ENCODE measurements around the gene AMPH. TPM values are rescaled to one million over a fixed set of nuclear protein-coding genes. Genes with fewer than 3 reads are reported as not detected.
"Not testable (repeated sequence)": the region's sequence is repeated elsewhere in the genome, so short reads cannot be mapped to it uniquely, and the experiment has no call there.

AMPH gene
- total RNA-seq, 1 donor from 2014 or later = 9.4 TPM

- no peak overlapping the region for H3K27ac ChIP-seq (ENCODE audit: low read depth, low read length)
- no peaks in the 10 kb centered on the region for H3K27me3 ChIP-seq (ENCODE audit: control insufficient read depth in 3 of 3, insufficient read depth in 3 of 3, low read length in 3 of 3)
- H3K4me1 ChIP-seq (ENCODE audit: control insufficient read depth in 3 of 3, insufficient read depth in 3 of 3, low read length in 3 of 3) = no peaks in the 10 kb centered on the region
- no peak overlapping the region for H3K9ac ChIP-seq (ENCODE audit: low read depth in 1 of 3, low read length in 3 of 3)
- H3K9me3 ChIP-seq (ENCODE audit: control insufficient read depth in 3 of 3, low read length in 3 of 3) = no peaks in the 10 kb centered on the region
- no peak overlapping the region for H3K4me3 ChIP-seq (ENCODE audit: low read length in 3 of 3)
- H3K36me3 ChIP-seq (ENCODE audit: control insufficient read depth in 3 of 3, insufficient read depth in 3 of 3, low read length in 3 of 3) = no peaks in the 10 kb centered on the region
These were observed 206.3 kb downstream of the AMPH start for GRCh38 chr7:38424750-38425463.

- H3K4me3 ChIP-seq (ENCODE audit: low read length in 3 of 3) = no peak overlapping the region
- H3K4me1 ChIP-seq (ENCODE audit: control insufficient read depth in 3 of 3, insufficient read depth in 3 of 3, low read length in 3 of 3) = no peaks in the 10 kb centered on the region
- no peaks in the 10 kb centered on the region for H3K9me3 ChIP-seq (ENCODE audit: control insufficient read depth in 3 of 3, low read length in 3 of 3)
- no peaks in the 10 kb centered on the region for H3K27me3 ChIP-seq (ENCODE audit: control insufficient read depth in 3 of 3, insufficient read depth in 3 of 3, low read length in 3 of 3)
- no peak overlapping the region for H3K9ac ChIP-seq (ENCODE audit: low read depth in 1 of 3, low read length in 3 of 3)
- no peaks in the 10 kb centered on the region for H3K36me3 ChIP-seq (ENCODE audit: control insufficient read depth in 3 of 3, insufficient read depth in 3 of 3, low read length in 3 of 3)
- no peak overlapping the region for H3K27ac ChIP-seq (ENCODE audit: low read depth, low read length)
These were observed 217.4 kb downstream of the AMPH start for GRCh38 chr7:38413784-38414183.

- Histone ChIP-seq H3K36me3 (ENCODE audit: control insufficient read depth in 3 of 3, insufficient read depth in 3 of 3, low read length in 3 of 3) (no peaks in the 10 kb centered on the region), H3K4me1 (ENCODE audit: control insufficient read depth in 3 of 3, insufficient read depth in 3 of 3, low read length in 3 of 3) (no peaks in the 10 kb centered on the region), H3K27me3 (ENCODE audit: control insufficient read depth in 3 of 3, insufficient read depth in 3 of 3, low read length in 3 of 3) (no peaks in the 10 kb centered on the region), H3K27ac (ENCODE audit: low read depth, low read length) (no peak overlapping the region), H3K9me3 (ENCODE audit: control insufficient read depth in 3 of 3, low read length in 3 of 3) (no peaks in the 10 kb centered on the region), H3K9ac (ENCODE audit: low read depth in 1 of 3, low read length in 3 of 3) (no peak overlapping the region), H3K4me3 (ENCODE audit: low read length in 3 of 3) (no peak overlapping the region)
These were observed 219.8 kb downstream of the AMPH start for GRCh38 chr7:38411404-38411803.

GRCh38 chr7:38410056-38410455 is 221.1 kb downstream of the AMPH start:
- H3K27me3 ChIP-seq (ENCODE audit: control insufficient read depth in 3 of 3, insufficient read depth in 3 of 3, low read length in 3 of 3) = no peaks in the 10 kb centered on the region
- H3K4me1 ChIP-seq (ENCODE audit: control insufficient read depth in 3 of 3, insufficient read depth in 3 of 3, low read length in 3 of 3) = no peaks in the 10 kb centered on the region
- peaks cover 0 to 2% (median 0%) of the 10 kb centered on the region in 3 donors for H3K9me3 ChIP-seq (ENCODE audit: control insufficient read depth in 3 of 3, low read length in 3 of 3)
- no peak overlapping the region for H3K27ac ChIP-seq (ENCODE audit: low read depth, low read length)
- H3K9ac ChIP-seq (ENCODE audit: low read depth in 1 of 3, low read length in 3 of 3) = no peak overlapping the region
- H3K36me3 ChIP-seq (ENCODE audit: control insufficient read depth in 3 of 3, insufficient read depth in 3 of 3, low read length in 3 of 3) = no peaks in the 10 kb centered on the region
- no peak overlapping the region for H3K4me3 ChIP-seq (ENCODE audit: low read length in 3 of 3)

- Histone ChIP-seq H3K4me1 (ENCODE audit: control insufficient read depth in 3 of 3, insufficient read depth in 3 of 3, low read length in 3 of 3) (no peaks in the 10 kb centered on the region), H3K27me3 (ENCODE audit: control insufficient read depth in 3 of 3, insufficient read depth in 3 of 3, low read length in 3 of 3) (no peaks in the 10 kb centered on the region), H3K36me3 (ENCODE audit: control insufficient read depth in 3 of 3, insufficient read depth in 3 of 3, low read length in 3 of 3) (no peaks in the 10 kb centered on the region), H3K9ac (ENCODE audit: low read depth in 1 of 3, low read length in 3 of 3) (no peak overlapping the region), H3K4me3 (ENCODE audit: low read length in 3 of 3) (no peak overlapping the region), H3K9me3 (ENCODE audit: control insufficient read depth in 3 of 3, low read length in 3 of 3) (peaks cover 0 to 3% (median 0%) of the 10 kb centered on the region in 3 donors), H3K27ac (ENCODE audit: low read depth, low read length) (no peak overlapping the region)
These were observed 221.6 kb downstream of the AMPH start for GRCh38 chr7:38409531-38409930.

- no peak overlapping the region for H3K27ac ChIP-seq (ENCODE audit: low read depth, low read length)
- no peaks in the 10 kb centered on the region for H3K27me3 ChIP-seq (ENCODE audit: control insufficient read depth in 3 of 3, insufficient read depth in 3 of 3, low read length in 3 of 3)
- no peaks in the 10 kb centered on the region for H3K9me3 ChIP-seq (ENCODE audit: control insufficient read depth in 3 of 3, low read length in 3 of 3)
- H3K9ac ChIP-seq (ENCODE audit: low read depth in 1 of 3, low read length in 3 of 3) = no peak overlapping the region
- H3K36me3 ChIP-seq (ENCODE audit: control insufficient read depth in 3 of 3, insufficient read depth in 3 of 3, low read length in 3 of 3) = no peaks in the 10 kb centered on the region
- no peaks in the 10 kb centered on the region for H3K4me1 ChIP-seq (ENCODE audit: control insufficient read depth in 3 of 3, insufficient read depth in 3 of 3, low read length in 3 of 3)
- no peak overlapping the region for H3K4me3 ChIP-seq (ENCODE audit: low read length in 3 of 3)
These were observed 232.3 kb downstream of the AMPH start for GRCh38 chr7:38398725-38399321.

- Histone ChIP-seq H3K36me3 (ENCODE audit: control insufficient read depth in 3 of 3, insufficient read depth in 3 of 3, low read length in 3 of 3) (no peaks in the 10 kb centered on the region), H3K9me3 (ENCODE audit: control insufficient read depth in 3 of 3, low read length in 3 of 3) (no peaks in the 10 kb centered on the region), H3K4me1 (ENCODE audit: control insufficient read depth in 3 of 3, insufficient read depth in 3 of 3, low read length in 3 of 3) (no peaks in the 10 kb centered on the region), H3K27me3 (ENCODE audit: control insufficient read depth in 3 of 3, insufficient read depth in 3 of 3, low read length in 3 of 3) (no peaks in the 10 kb centered on the region), H3K27ac (ENCODE audit: low read depth, low read length) (no peak overlapping the region), H3K9ac (ENCODE audit: low read depth in 1 of 3, low read length in 3 of 3) (no peak overlapping the region), H3K4me3 (ENCODE audit: low read length in 3 of 3) (no peak overlapping the region)
These were observed 234.3 kb downstream of the AMPH start for GRCh38 chr7:38396852-38397251.

GRCh38 chr7:38395921-38396552 is 235.1 kb downstream of the AMPH start:
- H3K27me3 ChIP-seq (ENCODE audit: control insufficient read depth in 3 of 3, insufficient read depth in 3 of 3, low read length in 3 of 3); H3K9ac ChIP-seq (ENCODE audit: low read depth in 1 of 3, low read length in 3 of 3); H3K4me3 ChIP-seq (ENCODE audit: low read length in 3 of 3); H3K27ac ChIP-seq (ENCODE audit: low read depth, low read length); H3K36me3 ChIP-seq (ENCODE audit: control insufficient read depth in 3 of 3, insufficient read depth in 3 of 3, low read length in 3 of 3); H3K4me1 ChIP-seq (ENCODE audit: control insufficient read depth in 3 of 3, insufficient read depth in 3 of 3, low read length in 3 of 3); H3K9me3 ChIP-seq (ENCODE audit: control insufficient read depth in 3 of 3, low read length in 3 of 3): not testable (repeated sequence)

GRCh38 chr7:38394660-38395059 is 236.5 kb downstream of the AMPH start:
- Histone ChIP-seq H3K9ac (ENCODE audit: low read depth in 1 of 3, low read length in 3 of 3) (no peak overlapping the region), H3K4me3 (ENCODE audit: low read length in 3 of 3) (no peak overlapping the region), H3K9me3 (ENCODE audit: control insufficient read depth in 3 of 3, low read length in 3 of 3) (no peaks in the 10 kb centered on the region), H3K36me3 (ENCODE audit: control insufficient read depth in 3 of 3, insufficient read depth in 3 of 3, low read length in 3 of 3) (no peaks in the 10 kb centered on the region), H3K4me1 (ENCODE audit: control insufficient read depth in 3 of 3, insufficient read depth in 3 of 3, low read length in 3 of 3) (no peaks in the 10 kb centered on the region), H3K27me3 (ENCODE audit: control insufficient read depth in 3 of 3, insufficient read depth in 3 of 3, low read length in 3 of 3) (no peaks in the 10 kb centered on the region), H3K27ac (ENCODE audit: low read depth, low read length) (no peak overlapping the region)

GRCh38 chr7:38393874-38394273 is 237.3 kb downstream of the AMPH start:
- no peaks in the 10 kb centered on the region for H3K27me3 ChIP-seq (ENCODE audit: control insufficient read depth in 3 of 3, insufficient read depth in 3 of 3, low read length in 3 of 3)
- no peak overlapping the region for H3K9ac ChIP-seq (ENCODE audit: low read depth in 1 of 3, low read length in 3 of 3)
- no peaks in the 10 kb centered on the region for H3K4me1 ChIP-seq (ENCODE audit: control insufficient read depth in 3 of 3, insufficient read depth in 3 of 3, low read length in 3 of 3)
- no peak overlapping the region for H3K4me3 ChIP-seq (ENCODE audit: low read length in 3 of 3)
- no peaks in the 10 kb centered on the region for H3K36me3 ChIP-seq (ENCODE audit: control insufficient read depth in 3 of 3, insufficient read depth in 3 of 3, low read length in 3 of 3)
- no peaks in the 10 kb centered on the region for H3K9me3 ChIP-seq (ENCODE audit: control insufficient read depth in 3 of 3, low read length in 3 of 3)
- no peak overlapping the region for H3K27ac ChIP-seq (ENCODE audit: low read depth, low read length)
